AG09309 (cell line): ENCODE measurements around the gene TMEM72.

Experiments used
- DNase-seq: peaks from one replicate; pipeline ENCODE4 v3.0.0-alpha.2; 2010; ENCODE audit warnings: low read depth
- H3K4me3 ChIP-seq: 2 replicates; pipeline ENCODE4 v1.5.1; 2011; ENCODE audit warnings: mild to moderate bottlenecking, low read depth, low read length, moderate library complexity; ENCODE audit not compliant: control insufficient read depth
- CTCF ChIP-seq: IDR thresholded peaks from 2 replicates; pipeline ENCODE4 v1.5.1; 2011; ENCODE audit warnings: mild to moderate bottlenecking, low read depth, low read length, inconsistent platforms; ENCODE audit not compliant: insufficient read depth, control insufficient read depth; ENCODE audit errors: missing control alignments

The TMEM72 gene

GRCh38 chr10:44969854-44970253, 58.7 kb downstream of the TMEM72 start:
- H3K4me3 ChIP-seq: no peak overlapping the region
- no peak for DNase-seq
- no peak for TF ChIP-seq CTCF

GRCh38 chr10:44970812-44971395, 59.8 kb downstream of the TMEM72 start:
- TF ChIP-seq CTCF: no peak
- no peak overlapping the region for H3K4me3 ChIP-seq
- no peak for DNase-seq

- H3K4me3 ChIP-seq: no peak overlapping the region
- TF ChIP-seq CTCF: no peak
- no peak for DNase-seq
Observed at GRCh38 chr10:44971434-44971833, 60.3 kb downstream of the TMEM72 start.

GRCh38 chr10:44971935-44972757, 61.0 kb downstream of the TMEM72 start:
- no peak overlapping the region for H3K4me3 ChIP-seq
- TF ChIP-seq CTCF: no peak
- no peak for DNase-seq

- no peak for TF ChIP-seq CTCF
- no peak for DNase-seq
- no peak overlapping the region for H3K4me3 ChIP-seq
Observed at GRCh38 chr10:44972874-44973306, 61.8 kb downstream of the TMEM72 start.

GRCh38 chr10:44973323-44974081, 62.4 kb downstream of the TMEM72 start:
- H3K4me3 ChIP-seq: no peak overlapping the region
- TF ChIP-seq CTCF: no peak
- no peak for DNase-seq
